HepG2 (cell line): Measurements from ENCODE around the gene LRRC45. TPM values are rescaled to one million over a fixed set of nuclear protein-coding genes. Genes with fewer than 3 reads are reported as not detected.
A peak's percentile ranks its signal among the peaks of the same experiment; 100 is the strongest.

ENCODE experiments used
- CENPT ChIP-seq: sonication (generic); formaldehyde crosslinking; IDR thresholded peaks from 2 replicates; pipeline ENCODE4 v1.8.0; 2022; ENCODE audit warnings: low read depth, mild to moderate bottlenecking, moderate library complexity, missing genetic modification reagents
- ELF3 ChIP-seq: IDR thresholded peaks from 2 replicates; pipeline ENCODE4 v1.6.1; 2016; ENCODE audit warnings: missing genetic modification reagents, missing compliant biosample characterization
- IKZF1 ChIP-seq: fragments of 450-650 bp; IDR thresholded peaks from 2 replicates; pipeline ENCODE4 v1.7.1; 2016
- KDM5A ChIP-seq: fragments of 200-600 bp; sonication (generic); IDR thresholded peaks from 2 replicates; pipeline ENCODE4 v1.7.0; 2018; ENCODE audit warnings: antibody characterized with exemption, mild to moderate bottlenecking, low read length, borderline replicate concordance
- MAX ChIP-seq: IDR thresholded peaks from 2 replicates; pipeline ENCODE4 v1.6.1; 2012; ENCODE audit warnings: inconsistent platforms
- MEF2D ChIP-seq: sonication (generic); formaldehyde crosslinking; IDR thresholded peaks from 2 replicates; pipeline ENCODE4 v1.5.1; 2020; ENCODE audit warnings: mild to moderate bottlenecking, missing genetic modification reagents
- MTA3 ChIP-seq: sonication (generic); formaldehyde crosslinking; IDR thresholded peaks from 2 replicates; pipeline ENCODE4 v1.4.0; 2020; ENCODE audit warnings: missing genetic modification reagents
- NFRKB ChIP-seq: fragments of 450-650 bp; IDR thresholded peaks from 2 replicates; pipeline ENCODE4 v1.6.1; 2017
- PHB2 ChIP-seq: fragments of 450-650 bp; IDR thresholded peaks from 2 replicates; pipeline ENCODE4 v1.6.1; 2018; ENCODE audit not compliant: partially characterized antibody
- REST ChIP-seq, 2 experiments: IDR thresholded peaks; 2 replicates each; pipeline ENCODE4 v1.6.1; 2011 to 2012; ENCODE audit warnings: low read length in 2 of 2, borderline replicate concordance in 1 of 2, low read depth in 1 of 2, mild to moderate bottlenecking in 1 of 2, moderate library complexity in 1 of 2
- TARDBP ChIP-seq: sonication (generic); formaldehyde crosslinking; IDR thresholded peaks from 2 replicates; pipeline ENCODE4 v1.8.0; 2022; ENCODE audit warnings: mild to moderate bottlenecking, missing genetic modification reagents
- TGIF2 ChIP-seq: IDR thresholded peaks from 2 replicates; pipeline ENCODE4 v1.6.1; 2016; ENCODE audit warnings: control low read depth, missing compliant biosample characterization
- ZNF337 ChIP-seq: sonication (generic); formaldehyde crosslinking; IDR thresholded peaks from 2 replicates; pipeline ENCODE4 v1.5.1; 2020; ENCODE audit warnings: missing genetic modification reagents, low read depth, mild to moderate bottlenecking, borderline replicate concordance
- ZNF639 ChIP-seq: conservative IDR thresholded peaks from 2 replicates; pipeline ENCODE4 v1.6.1; 2018; ENCODE audit warnings: missing genetic modification reagents
- ZNF780A ChIP-seq: sonication (generic); formaldehyde crosslinking; IDR thresholded peaks from 2 replicates; pipeline ENCODE4 v1.8.0; 2022; ENCODE audit warnings: mild to moderate bottlenecking, missing genetic modification reagents, moderate library complexity
- ZSCAN22 ChIP-seq: sonication (generic); formaldehyde crosslinking; IDR thresholded peaks from 2 replicates; pipeline ENCODE4 v1.4.0; 2020; ENCODE audit warnings: mild to moderate bottlenecking, missing genetic modification reagents
- polyA plus RNA-seq, 8 experiments: library from polyadenylated mRNA; depleted of rRNA in 3 of 8; stranded (reverse) in 7 of 8; unstranded in 1 of 8; fragments of >200 nt; fragmentation: Illumina TruSeq in 4 of 8; extraction: Trizol in 4 of 8; gene quantifications; 2 replicates each; pipeline versions ENCODE4 v1.2.1 to v1.2.3, GENCODE V29; 2011 to 2016; ENCODE audit warnings: low read depth in 4 of 8, missing spikeins in 1 of 8, mixed read lengths in 1 of 8; ENCODE audit not compliant: insufficient read depth in 1 of 8
- total RNA-seq, 5 experiments: library from RNA; depleted of rRNA; stranded (reverse); fragments of >200 nt; fragmentation: Illumina TruSeq; extraction: Trizol; gene quantifications; 2 replicates each; pipeline ENCODE4 v1.2.3, GENCODE V29; 2016; ENCODE audit warnings: low read depth in 1 of 5
- TF ChIP-seq, protein P1 (sequence below): sonication (generic); formaldehyde crosslinking; IDR thresholded peaks from 2 replicates; pipeline ENCODE4 v1.5.0; 2020; ENCODE audit warnings: mild to moderate bottlenecking, missing genetic modification reagents
- TF ChIP-seq, protein P2 (sequence below): sonication (generic); formaldehyde crosslinking; IDR thresholded peaks from 2 replicates; pipeline ENCODE4 v1.4.0; 2020; ENCODE audit warnings: missing genetic modification reagents
- TF ChIP-seq, protein P3 (sequence below): sonication (generic); formaldehyde crosslinking; conservative IDR thresholded peaks from 2 replicates; pipeline ENCODE4 v1.5.0; 2020; ENCODE audit warnings: missing genetic modification reagents

Gene LRRC45
- total and polyA plus RNA-seq, 2 of the 13 experiments (the other 11 are each of a cell fraction or from before 2014, with no cell fraction given) = 11.6 to 48.1 TPM

- TF ChIP-seq REST (IDR thresholded peaks at IDR 0.05; ENCODE audit: borderline replicate concordance in 1 of 2, low read depth in 1 of 2, low read length in 2 of 2) (no peak), MTA3 (CRISPR knock-in tag) (no peak), ZNF780A (CRISPR knock-in tag) (no peak), ELF3 (no peak; the same call in 1 of the 2 replicates), IKZF1 (no peak), MAX (no peak), TGIF2 (CRISPR knock-in tag) (0 out of 2 replicates have a peak, but pooled peaks have one; percentile 22), ZNF337 (0 out of 2 replicates have a peak, but pooled peaks have one; percentile 40), PHB2 (no peak), TARDBP (CRISPR knock-in tag) (no peak), ZSCAN22 (CRISPR knock-in tag) (no peak; the same call in 1 of the 2 replicates), MEF2D (peak; percentile 60; the same call in 1 of the 2 replicates), CENPT (CRISPR knock-in tag) (peak; percentile 94), KDM5A (no peak), NFRKB (no peak), ZNF639 (CRISPR knock-in tag) (no peak)
- TF ChIP-seq, protein P1, sequence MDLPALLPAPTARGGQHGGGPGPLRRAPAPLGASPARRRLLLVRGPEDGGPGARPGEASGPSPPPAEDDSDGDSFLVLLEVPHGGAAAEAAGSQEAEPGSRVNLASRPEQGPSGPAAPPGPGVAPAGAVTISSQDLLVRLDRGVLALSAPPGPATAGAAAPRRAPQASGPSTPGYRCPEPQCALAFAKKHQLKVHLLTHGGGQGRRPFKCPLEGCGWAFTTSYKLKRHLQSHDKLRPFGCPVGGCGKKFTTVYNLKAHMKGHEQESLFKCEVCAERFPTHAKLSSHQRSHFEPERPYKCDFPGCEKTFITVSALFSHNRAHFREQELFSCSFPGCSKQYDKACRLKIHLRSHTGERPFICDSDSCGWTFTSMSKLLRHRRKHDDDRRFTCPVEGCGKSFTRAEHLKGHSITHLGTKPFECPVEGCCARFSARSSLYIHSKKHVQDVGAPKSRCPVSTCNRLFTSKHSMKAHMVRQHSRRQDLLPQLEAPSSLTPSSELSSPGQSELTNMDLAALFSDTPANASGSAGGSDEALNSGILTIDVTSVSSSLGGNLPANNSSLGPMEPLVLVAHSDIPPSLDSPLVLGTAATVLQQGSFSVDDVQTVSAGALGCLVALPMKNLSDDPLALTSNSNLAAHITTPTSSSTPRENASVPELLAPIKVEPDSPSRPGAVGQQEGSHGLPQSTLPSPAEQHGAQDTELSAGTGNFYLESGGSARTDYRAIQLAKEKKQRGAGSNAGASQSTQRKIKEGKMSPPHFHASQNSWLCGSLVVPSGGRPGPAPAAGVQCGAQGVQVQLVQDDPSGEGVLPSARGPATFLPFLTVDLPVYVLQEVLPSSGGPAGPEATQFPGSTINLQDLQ (CRISPR knock-in tag) = peak; percentile 16; the same call in 1 of the 2 replicates
- TF ChIP-seq, protein P2, sequence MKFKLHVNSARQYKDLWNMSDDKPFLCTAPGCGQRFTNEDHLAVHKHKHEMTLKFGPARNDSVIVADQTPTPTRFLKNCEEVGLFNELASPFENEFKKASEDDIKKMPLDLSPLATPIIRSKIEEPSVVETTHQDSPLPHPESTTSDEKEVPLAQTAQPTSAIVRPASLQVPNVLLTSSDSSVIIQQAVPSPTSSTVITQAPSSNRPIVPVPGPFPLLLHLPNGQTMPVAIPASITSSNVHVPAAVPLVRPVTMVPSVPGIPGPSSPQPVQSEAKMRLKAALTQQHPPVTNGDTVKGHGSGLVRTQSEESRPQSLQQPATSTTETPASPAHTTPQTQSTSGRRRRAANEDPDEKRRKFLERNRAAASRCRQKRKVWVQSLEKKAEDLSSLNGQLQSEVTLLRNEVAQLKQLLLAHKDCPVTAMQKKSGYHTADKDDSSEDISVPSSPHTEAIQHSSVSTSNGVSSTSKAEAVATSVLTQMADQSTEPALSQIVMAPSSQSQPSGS (CRISPR knock-in tag) = peak; percentile 54; the same call in 1 of the 2 replicates
- TF ChIP-seq, protein P3, sequence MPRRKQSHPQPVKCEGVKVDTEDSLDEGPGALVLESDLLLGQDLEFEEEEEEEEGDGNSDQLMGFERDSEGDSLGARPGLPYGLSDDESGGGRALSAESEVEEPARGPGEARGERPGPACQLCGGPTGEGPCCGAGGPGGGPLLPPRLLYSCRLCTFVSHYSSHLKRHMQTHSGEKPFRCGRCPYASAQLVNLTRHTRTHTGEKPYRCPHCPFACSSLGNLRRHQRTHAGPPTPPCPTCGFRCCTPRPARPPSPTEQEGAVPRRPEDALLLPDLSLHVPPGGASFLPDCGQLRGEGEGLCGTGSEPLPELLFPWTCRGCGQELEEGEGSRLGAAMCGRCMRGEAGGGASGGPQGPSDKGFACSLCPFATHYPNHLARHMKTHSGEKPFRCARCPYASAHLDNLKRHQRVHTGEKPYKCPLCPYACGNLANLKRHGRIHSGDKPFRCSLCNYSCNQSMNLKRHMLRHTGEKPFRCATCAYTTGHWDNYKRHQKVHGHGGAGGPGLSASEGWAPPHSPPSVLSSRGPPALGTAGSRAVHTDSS (CRISPR knock-in tag) = no peak
Observed at GRCh38 chr17:81995463-81996231, 27.5 kb upstream of the LRRC45 start (continued).
